HG02623 (cell line): ENCODE results near the gene TMEM131.

Experiments used
- ATAC-seq: cut with Tn5 transposase; IDR thresholded peaks from one replicate; pipeline ENCODE4 v1.9.1; 2021; ENCODE audit warnings: moderate library complexity; ENCODE audit not compliant: unreplicated experiment

Gene TMEM131

DNA sequence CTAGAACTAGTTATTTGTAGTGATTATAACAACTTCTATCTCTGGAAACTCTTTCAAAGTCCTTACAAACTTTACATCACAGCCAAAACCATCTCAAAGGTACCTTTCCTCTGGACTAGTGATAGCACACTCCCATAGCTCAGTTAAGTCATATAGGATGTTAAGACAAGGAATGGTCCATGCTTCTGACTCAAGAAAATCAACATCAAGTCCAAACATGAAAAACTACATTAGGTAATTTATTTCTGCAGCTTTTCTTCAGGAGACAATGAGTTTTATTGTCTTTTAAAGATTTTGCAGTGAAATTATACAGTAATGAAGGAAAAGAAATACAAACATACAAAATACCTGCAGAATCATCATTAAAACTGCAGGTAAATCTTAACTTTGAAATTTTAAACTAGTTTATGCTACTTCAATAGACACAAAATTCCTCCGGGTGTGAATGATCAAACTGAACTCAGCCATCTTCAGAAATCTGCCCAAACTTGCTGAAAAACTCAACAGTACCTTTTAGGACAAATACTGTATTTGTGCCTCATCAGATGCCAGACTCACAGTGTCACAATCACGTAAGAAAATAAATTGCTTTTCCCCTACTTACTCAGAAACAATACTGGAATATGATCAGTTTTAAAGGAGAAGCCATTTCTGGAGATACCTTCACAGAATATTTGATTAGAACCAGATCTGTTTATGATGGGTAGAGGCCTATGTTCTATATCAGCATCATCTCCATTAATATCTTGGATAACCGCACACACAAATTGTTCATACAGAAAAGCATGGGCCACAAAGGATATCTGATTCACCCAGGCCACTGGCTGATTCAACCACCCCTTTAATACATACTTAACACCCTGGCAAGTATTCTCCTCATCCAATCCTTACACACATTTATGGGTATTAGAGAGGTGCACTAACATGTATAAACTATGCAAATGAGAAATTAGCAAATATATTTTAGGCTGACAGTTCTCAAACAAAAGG, 2.6 kb downstream of the TMEM131 start:
- no peak for ATAC-seq

DNA sequence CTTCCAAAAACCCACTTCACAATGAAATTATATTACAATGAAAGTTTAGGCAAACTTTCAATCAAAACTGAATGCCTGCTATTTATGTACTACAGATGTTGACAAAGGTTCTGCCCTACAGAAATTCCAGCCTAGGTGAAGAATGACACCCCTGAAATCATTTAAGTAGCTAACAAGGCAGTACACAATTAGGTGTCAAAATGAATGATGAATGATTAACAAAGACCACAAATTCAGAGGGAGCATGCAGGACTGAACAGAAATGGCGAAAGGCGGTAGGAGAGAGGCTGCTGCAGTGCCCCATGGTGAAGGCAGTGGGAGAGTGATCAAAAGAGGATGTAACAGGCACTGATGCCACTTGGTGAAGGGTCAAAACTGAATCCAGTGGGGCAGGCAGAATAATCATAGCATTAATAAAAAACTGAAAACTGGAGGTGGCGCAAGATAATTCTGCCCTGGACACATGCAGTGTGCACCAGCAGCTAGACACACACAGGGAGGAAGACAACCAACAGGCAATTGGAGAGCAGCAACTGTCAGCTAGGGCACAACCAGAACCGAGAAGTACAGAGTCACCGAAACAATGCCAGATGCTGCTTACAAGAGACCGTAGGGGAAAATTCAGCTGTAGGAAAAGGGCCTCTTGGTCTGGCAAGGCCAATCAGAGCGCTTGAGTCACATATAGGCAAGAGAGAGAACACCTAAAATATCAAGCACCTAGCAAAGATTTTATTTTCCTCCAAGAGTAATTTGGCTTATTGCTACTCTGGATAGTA, 4.5 kb downstream of the TMEM131 start:
- no peak for ATAC-seq

- ATAC-seq, result no peak
These were observed 7.0 kb downstream of the TMEM131 start for GRCh38 chr2:97988722-97989121.

- no peak for ATAC-seq
These were observed 9.8 kb downstream of the TMEM131 start for GRCh38 chr2:97985998-97986397.

GRCh38 chr2:97983698-97984097, 12.1 kb downstream of the TMEM131 start:
- ATAC-seq, result no peak

DNA sequence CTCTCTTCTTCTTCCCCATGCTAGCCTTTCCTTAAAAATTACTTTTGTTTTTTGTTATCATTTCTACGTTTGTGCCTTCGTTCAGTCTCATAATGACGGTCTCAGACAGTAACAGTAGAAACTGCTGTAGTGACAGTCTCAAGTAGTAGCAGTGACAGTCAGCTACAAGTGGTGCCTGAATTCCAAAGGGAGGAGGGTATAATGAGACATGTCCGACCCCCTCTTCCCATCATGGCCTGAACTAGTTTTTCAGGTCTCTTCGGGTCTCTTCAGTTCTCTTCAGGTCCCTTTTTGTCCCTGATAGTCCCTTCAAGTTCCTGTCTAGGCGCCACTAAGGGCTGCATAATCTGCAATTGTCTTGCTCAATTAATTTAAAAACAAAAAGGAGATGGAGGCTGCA, 12.6 kb downstream of the TMEM131 start:
- no peak for ATAC-seq

GRCh38 chr2:97982621-97983020, 13.1 kb downstream of the TMEM131 start:
- no peak for ATAC-seq

GRCh38 chr2:97981961-97982360, 13.8 kb downstream of the TMEM131 start:
- no peak for ATAC-seq

DNA sequence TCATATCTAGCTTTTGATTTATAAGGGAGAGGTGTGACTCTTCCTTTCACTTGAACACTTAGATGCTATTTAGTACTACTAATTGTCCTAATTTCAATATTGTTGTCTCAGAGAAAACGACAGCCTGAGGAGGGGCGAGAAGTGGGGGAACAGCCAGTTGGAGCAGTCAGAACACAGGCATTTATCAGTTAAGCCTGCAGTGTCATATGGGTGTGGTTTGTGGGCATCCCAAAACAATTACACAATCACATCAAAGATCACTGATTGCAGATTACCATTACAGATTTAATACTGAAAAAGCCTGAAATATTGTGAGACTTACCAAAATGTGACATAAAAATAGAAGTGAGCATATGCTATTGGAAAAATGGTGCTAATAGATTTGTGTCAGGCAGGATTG, 15.8 kb downstream of the TMEM131 start:
- no peak for ATAC-seq

DNA sequence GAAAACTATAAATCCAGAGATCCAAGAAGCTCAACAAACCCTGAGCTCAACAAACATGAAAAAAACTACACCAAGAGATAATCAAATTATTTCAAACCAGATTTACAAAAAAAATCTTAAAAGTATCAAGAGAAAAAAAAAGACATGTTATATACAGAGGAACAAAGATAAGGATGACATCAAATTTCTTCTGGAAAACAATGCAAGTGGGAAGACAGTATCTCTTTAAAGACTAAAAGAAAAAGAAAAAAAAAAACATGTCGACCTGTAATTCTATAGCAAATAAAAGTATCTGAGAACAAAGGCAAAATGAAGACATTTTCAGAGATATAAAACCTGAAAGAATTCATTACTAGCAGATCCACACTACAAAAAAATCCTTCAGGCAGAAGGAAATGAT, 21.3 kb downstream of the TMEM131 start:
- ATAC-seq, result no peak

- ATAC-seq, result no peak
These were observed 25.3 kb downstream of the TMEM131 start for GRCh38 chr2:97970293-97971060.

GRCh38 chr2:97969081-97970067, 26.4 kb downstream of the TMEM131 start:
- ATAC-seq, result no peak

DNA sequence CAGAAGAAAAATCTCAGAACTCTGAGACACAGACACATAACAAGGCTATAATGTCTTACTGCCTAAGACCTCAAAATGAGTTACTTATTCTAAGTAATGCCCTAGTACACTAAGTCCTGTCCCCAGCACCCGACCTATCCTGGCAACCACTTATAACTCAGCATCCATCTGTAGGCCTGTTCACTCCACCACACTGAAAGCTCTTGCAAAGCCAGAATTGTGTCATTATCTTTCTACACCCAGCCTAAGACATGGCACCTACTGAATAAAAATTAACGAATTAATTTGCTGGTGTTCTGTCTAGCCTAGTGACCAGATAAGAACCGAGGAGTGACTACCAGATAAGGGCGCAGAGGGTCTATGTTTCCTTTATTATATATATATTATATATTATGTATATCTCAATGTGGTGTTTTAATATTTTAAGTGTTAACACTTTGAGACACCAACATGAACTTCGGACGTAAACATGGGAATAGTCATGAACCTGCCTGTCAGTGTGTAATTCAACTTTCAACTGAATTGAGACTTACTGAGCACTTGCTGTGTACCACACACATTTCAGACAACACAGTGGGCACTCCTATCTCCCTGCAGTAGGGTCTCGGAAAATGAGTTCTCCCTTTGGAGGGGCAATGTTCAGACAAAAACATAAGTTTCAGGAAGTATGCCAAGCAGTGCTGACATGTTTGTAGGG, 27.7 kb downstream of the TMEM131 start:
- ATAC-seq, result no peak

DNA sequence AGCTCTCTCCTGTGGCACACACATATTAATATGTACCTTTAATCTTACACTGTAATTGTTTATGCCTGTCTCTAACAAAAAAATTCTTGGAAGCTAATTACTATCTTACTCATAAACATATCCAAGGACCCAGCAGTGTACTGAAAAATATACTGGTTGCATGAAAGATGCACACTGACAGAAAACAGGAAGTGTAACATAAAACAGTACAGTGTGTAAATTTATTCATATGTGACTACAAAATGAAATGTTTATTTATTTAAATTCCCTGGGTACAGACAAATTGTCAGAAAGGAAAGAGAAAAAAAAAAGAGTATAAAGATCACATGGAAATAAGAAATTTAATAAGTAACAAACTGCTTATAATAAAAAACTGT, 28.5 kb downstream of the TMEM131 start:
- no peak for ATAC-seq

DNA sequence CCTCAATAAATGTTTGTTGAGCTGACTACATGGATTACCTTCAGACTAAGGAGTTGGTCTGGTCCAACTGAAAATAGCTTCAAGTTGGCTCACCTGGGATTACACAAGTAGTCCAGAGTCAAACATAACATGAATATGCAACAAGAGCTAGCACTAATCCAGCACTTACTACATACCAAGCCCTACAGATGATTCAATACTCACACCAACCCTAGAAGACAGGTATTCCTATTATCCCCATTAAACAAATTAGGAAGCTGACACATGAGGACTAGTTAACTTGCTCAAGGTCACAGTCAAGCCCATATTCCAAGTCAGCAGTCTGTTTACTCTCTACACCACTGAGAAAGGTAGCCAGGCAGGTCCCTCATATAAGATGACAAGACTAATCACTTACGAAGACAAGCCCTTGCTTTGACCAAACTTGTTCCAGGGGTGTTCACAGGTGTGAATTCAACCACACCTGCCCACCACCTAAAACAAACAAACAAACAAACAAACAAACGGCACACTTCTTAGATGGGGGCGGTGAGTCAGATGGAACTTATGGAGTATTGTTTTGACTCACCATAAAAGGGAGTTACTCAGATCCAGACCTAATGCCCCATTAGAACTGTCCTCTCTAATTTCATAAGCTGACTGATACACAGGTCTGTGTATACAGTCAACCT, 29.1 kb downstream of the TMEM131 start:
- ATAC-seq, result peak; percentile 67

GRCh38 chr2:97965116-97965515, 30.6 kb downstream of the TMEM131 start:
- no peak for ATAC-seq

DNA sequence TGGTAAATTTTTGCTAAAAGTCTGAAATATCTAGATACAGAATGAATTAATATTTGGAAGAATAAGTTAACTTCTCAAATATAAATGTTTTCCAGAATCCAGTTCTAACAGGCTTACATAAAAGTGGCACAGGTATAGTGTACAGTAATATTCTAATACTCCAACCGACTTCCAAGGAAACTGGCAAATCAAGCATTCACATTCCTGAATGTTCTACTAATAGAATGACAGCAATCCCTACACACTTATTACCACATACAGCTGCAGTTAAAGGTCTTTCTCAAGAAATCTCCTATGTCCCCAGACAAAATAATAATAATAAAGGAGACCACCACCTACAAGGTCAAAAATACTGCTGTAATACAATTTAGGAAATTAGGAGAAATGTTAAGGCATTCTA, 31.9 kb downstream of the TMEM131 start:
- no peak for ATAC-seq

DNA sequence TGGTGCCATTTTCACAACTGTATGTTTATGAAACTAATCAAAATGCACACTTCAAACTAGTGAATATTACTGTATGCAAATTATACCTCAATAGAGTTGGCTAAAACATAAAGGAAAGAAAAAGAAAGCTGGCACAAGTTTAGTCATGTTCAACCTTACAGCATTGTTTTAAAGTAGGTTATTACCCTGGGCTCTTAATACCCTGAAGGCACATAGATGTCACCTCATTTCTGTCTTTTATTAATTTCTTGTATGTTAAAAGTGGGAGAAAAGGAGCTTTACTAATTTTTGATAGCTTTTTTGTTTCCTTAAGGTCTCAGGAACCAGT, 32.7 kb downstream of the TMEM131 start:
- ATAC-seq, result no peak

- no peak for ATAC-seq
These were observed 34.2 kb downstream of the TMEM131 start for GRCh38 chr2:97961534-97961933.
